SK-N-MC (cell line): ENCODE results near the gene EEF1AKMT2.

ENCODE experiments used
- EZH2 ChIP-seq: fragments of 200-600 bp; sonication (generic); IDR thresholded peaks from one replicate; pipeline ENCODE4 v1.6.1; 2017; ENCODE audit warnings: antibody characterized with exemption
- POLR2AphosphoS5 ChIP-seq: IDR thresholded peaks from 2 replicates; pipeline ENCODE4 v1.6.1; 2012; ENCODE audit warnings: mild to moderate bottlenecking, low read depth, low read length, borderline replicate concordance

- TF ChIP-seq EZH2: no peak
- TF ChIP-seq POLR2AphosphoS5: no peak
Measured at GRCh38 chr10:124827474-124827873, 35.8 kb upstream of the EEF1AKMT2 start.
